Body of pancreas (tissue), 4 donors: ENCODE results near the gene CKMT2. TPM values are rescaled to one million over a fixed set of nuclear protein-coding genes. Genes with fewer than 3 reads are reported as not detected.

Experiments
- ATAC-seq: fragments of 150-250 bp; one replicate; pipeline ENCODE4 v1.9.1; 2016
- DNase-seq, 4 donors: peaks; one replicate each; pipeline ENCODE4 v3.0.0-alpha.2; 2019
- H3K27ac ChIP-seq, 4 donors: fragments of 200-600 bp; sonication (generic); 1 replicate in 3 of 4; 2 replicates in 1 of 4; pipeline versions ENCODE4 v1.5.1 to v1.6.1; 2016 to 2019; ENCODE audit warnings: mild to moderate bottlenecking in 1 of 4, mixed read lengths in 1 of 4, moderate library complexity in 1 of 4
- H3K27me3 ChIP-seq, 2 donors: fragments of 200-600 bp; sonication (generic); one replicate each; pipeline ENCODE4 v1.6.0; 2016; ENCODE audit warnings: mild to moderate bottlenecking in 1 of 2
- H3K36me3 ChIP-seq, 2 donors: fragments of 200-600 bp; sonication (generic); replicated peaks in 1 of 2; 2 replicates each; pipeline ENCODE4 v1.5.1; 2016; ENCODE audit warnings: low read depth in 2 of 2; ENCODE audit not compliant: insufficient read depth in 1 of 2
- H3K4me1 ChIP-seq: fragments of 200-600 bp; sonication (generic); one replicate; pipeline ENCODE4 v1.6.0; 2016
- H3K4me3 ChIP-seq, 2 donors: fragments of 200-600 bp; sonication (generic); 1 replicate in 1 of 2; 2 replicates in 1 of 2; pipeline ENCODE4 v1.5.1; 2016 to 2019
- H3K9me3 ChIP-seq, 3 donors: fragments of 200-600 bp; sonication (generic); 1 replicate in 2 of 3; 2 replicates in 1 of 3; pipeline ENCODE4 v1.5.1; 2016
- CTCF ChIP-seq, 7 experiments: fragments of 450-650 bp in 4 of 7; fragments of 200-600 bp in 3 of 7; sonication (generic) in 3 of 7; IDR thresholded peaks; one replicate each; pipeline ENCODE4 v1.5.1; 2016 to 2019; ENCODE audit warnings: antibody characterized with exemption in 7 of 7
- POLR2A ChIP-seq, 3 donors: fragments of 450-650 bp; IDR thresholded peaks; one replicate each; pipeline ENCODE4 v1.6.1; 2016; ENCODE audit warnings: antibody characterized with exemption in 3 of 3, mild to moderate bottlenecking in 2 of 3
- WGBS, 2 donors: methylation state at CpG; one replicate each; pipeline ENCODE4 v1.1.5; 2017; 5-methylcytosine and 5-hydroxymethylcytosine counted together
- intact Hi-C: fragments of 100-400 bp; cut with DNase I; formaldehyde crosslinking; loops from one replicate; pipeline ENCODE4 v1.15.1; 2023
- total RNA-seq, 2 donors: library from RNA; depleted of rRNA; stranded (reverse); fragments of >200 nt; gene quantifications; one replicate each; pipeline ENCODE4 v1.1.0, GENCODE V29; 2016

Gene CKMT2
- total RNA-seq, 2 donors from 2014 or later = 3.9 to 4.9 TPM

GRCh38 chr5:81235287-81236072 lies 2.4 kb downstream of the CKMT2 start:
- TF ChIP-seq CTCF (IDR thresholded peaks at IDR 0.05) (no peak), POLR2A (IDR thresholded peaks at IDR 0.05) (no peak)
- WGBS, 2 donors = 52 to 62% methylated on average over 4 to 10 of the region's 10 CpGs
- no peak overlapping the region for H3K4me3 ChIP-seq
- DNase-seq = peak in 2 of 4 donors; percentile 23 to 29
- H3K27me3 ChIP-seq = no peaks in the 10 kb centered on the region
- peak overlapping the region in 2 of 4 donors; percentile 24 to 52 for H3K27ac ChIP-seq
- no peak for ATAC-seq
- no peaks in the 10 kb centered on the region for H3K9me3 ChIP-seq
- peaks cover 34% of the 10 kb centered on the region for H3K4me1 ChIP-seq
- intact Hi-C loops = no loop called here
- H3K36me3 ChIP-seq = no peaks in the 10 kb centered on the region

DNA sequence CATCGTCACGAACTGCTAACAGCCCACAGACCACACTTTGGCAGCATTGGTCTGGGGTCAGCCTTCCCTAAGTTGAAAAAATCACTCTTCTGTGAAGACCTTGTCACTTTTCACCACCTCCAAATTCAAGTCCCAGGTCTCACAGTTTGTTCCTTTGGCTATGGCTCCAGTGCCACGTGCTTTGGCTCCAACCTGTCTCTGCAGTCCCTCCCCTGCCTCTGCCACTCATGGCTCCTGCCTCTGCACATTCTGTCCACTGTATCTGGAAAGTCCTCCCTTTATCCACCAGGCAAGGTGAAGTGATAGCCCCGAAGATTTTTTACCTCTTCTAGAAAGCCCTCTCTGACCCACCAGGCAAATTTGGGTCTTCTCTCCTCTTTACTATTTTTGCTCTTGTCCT lies 5.3 kb downstream of the CKMT2 start:
- DNase-seq (no peak), ATAC-seq (no peak)
- Histone ChIP-seq H3K4me3 (no peak overlapping the region), H3K9me3 (no peaks in the 10 kb centered on the region), H3K36me3 (no peaks in the 10 kb centered on the region), H3K27me3 (no peaks in the 10 kb centered on the region), H3K4me1 (peaks cover 24% of the 10 kb centered on the region), H3K27ac (no peak overlapping the region)
- 82 to 92% methylated on average over 4 of the region's 4 CpGs for WGBS, 2 donors
- no peak for TF ChIP-seq POLR2A (IDR thresholded peaks at IDR 0.05)
- TF ChIP-seq CTCF (IDR thresholded peaks at IDR 0.05) = no peak
- intact Hi-C loops = no loop called here

GRCh38 chr5:81239613-81240012 lies 6.5 kb downstream of the CKMT2 start:
- peak in 1 of 4 donors; percentile 20 for DNase-seq
- TF ChIP-seq POLR2A (IDR thresholded peaks at IDR 0.05) (no peak), CTCF (IDR thresholded peaks at IDR 0.05) (no peak)
- Histone ChIP-seq H3K4me3 (no peak overlapping the region), H3K9me3 (no peaks in the 10 kb centered on the region), H3K36me3 (no peaks in the 10 kb centered on the region), H3K27me3 (no peaks in the 10 kb centered on the region), H3K4me1 (peaks cover 16% of the 10 kb centered on the region), H3K27ac (no peak overlapping the region)
- WGBS, 2 donors = 80 to 87% methylated on average over 3 to 5 of the region's 5 CpGs
- intact Hi-C loops = no loop called here
- no peak for ATAC-seq

- Histone ChIP-seq H3K4me1 (peaks cover 9% of the 10 kb centered on the region), H3K27me3 (no peaks in the 10 kb centered on the region), H3K4me3 (no peak overlapping the region), H3K27ac (no peak overlapping the region), H3K36me3 (no peaks in the 10 kb centered on the region), H3K9me3 (no peaks in the 10 kb centered on the region)
- ATAC-seq = no peak
- no peak for DNase-seq
- 58 to 63% methylated on average over 5 of the region's 5 CpGs for WGBS, 2 donors
- TF ChIP-seq POLR2A (IDR thresholded peaks at IDR 0.05) (no peak), CTCF (IDR thresholded peaks at IDR 0.05) (no peak)
- intact Hi-C loops = no loop called here
Observed at GRCh38 chr5:81241001-81241400, 7.9 kb downstream of the CKMT2 start.
